Tibial artery (tissue), 4 donors: ENCODE results near the gene SSU72.

ENCODE experiments used
- DNase-seq, 2 donors: peaks; one replicate each; pipeline ENCODE4 v3.0.0-alpha.2; 2019
- H3K27ac ChIP-seq, 2 donors: fragments of 200-600 bp; sonication (generic) in 1 of 2; 1 replicate in 1 of 2; 2 replicates in 1 of 2; pipeline ENCODE4 v1.5.1; 2018 to 2019; ENCODE audit warnings: mild to moderate bottlenecking in 1 of 2
- H3K27me3 ChIP-seq, 2 donors: fragments of 200-600 bp; sonication (generic) in 1 of 2; one replicate each; pipeline versions ENCODE4 v1.5.1 to v1.6.0; 2016 to 2019
- H3K36me3 ChIP-seq, 3 donors: fragments of 200-600 bp; sonication (generic) in 2 of 3; one replicate each; pipeline ENCODE4 v1.5.1; 2016 to 2019; ENCODE audit warnings: mild to moderate bottlenecking in 2 of 3
- H3K4me1 ChIP-seq, 4 donors: fragments of 200-600 bp; sonication (generic) in 2 of 4; 1 replicate in 3 of 4; 2 replicates in 1 of 4; pipeline ENCODE4 v1.5.1; 2016 to 2019
- H3K4me3 ChIP-seq, 2 donors: fragments of 200-600 bp; sonication (generic) in 1 of 2; 1 replicate in 1 of 2; 2 replicates in 1 of 2; pipeline ENCODE4 v1.5.1; 2018 to 2019; ENCODE audit warnings: mild to moderate bottlenecking in 2 of 2
- H3K9me3 ChIP-seq, 3 donors: fragments of 200-600 bp; sonication (generic) in 1 of 3; one replicate each; pipeline ENCODE4 v1.5.1; 2016 to 2019
- intact Hi-C: fragments of 100-400 bp; cut with DNase I; formaldehyde crosslinking; loops from one replicate; pipeline ENCODE4 v1.15.0; 2023; ENCODE audit warnings: low total_unique reads
- TF ChIP-seq, protein P1 (sequence below), 2 experiments: fragments of 200-600 bp in 1 of 2; fragments of 450-650 bp in 1 of 2; IDR thresholded peaks; one replicate each; pipeline ENCODE4 v1.5.1; 2017 to 2019; ENCODE audit warnings: antibody characterized with exemption in 2 of 2, mild to moderate bottlenecking in 1 of 2, moderate library complexity in 1 of 2

Gene SSU72

DNA sequence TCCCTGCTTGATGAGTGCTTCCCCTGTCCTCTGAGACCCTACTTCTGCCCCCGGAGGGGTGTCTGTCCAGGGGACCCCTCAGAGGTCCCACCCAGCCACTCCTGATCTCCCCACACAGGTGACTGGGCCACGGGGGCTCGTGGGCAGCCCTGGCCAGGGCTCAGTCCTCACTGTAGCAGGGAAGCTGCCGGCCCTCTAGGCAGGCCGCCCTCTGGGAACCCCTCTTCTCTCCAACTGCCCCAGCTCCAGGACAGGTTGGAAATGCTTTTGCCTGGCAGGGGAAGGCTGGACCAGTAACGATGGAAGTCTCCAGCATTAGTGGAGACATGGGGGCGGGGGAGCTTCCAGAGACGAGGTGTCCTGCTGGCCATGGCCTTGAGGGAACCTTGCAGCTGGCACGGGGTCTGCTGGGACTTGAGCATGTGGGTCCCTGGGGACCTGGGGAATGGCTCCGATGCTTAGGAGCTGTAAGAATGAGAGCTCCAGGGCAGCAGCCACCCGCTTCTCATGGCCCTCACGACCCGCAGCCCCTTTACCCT, 28.4 kb upstream of the SSU72 start:
- DNase-seq, result peak in 1 of 2 donors; percentile 61
- Histone ChIP-seq H3K4me1 (peaks cover 0 to 16% (median 14%) of the 10 kb centered on the region in 4 donors), H3K27ac (no peak overlapping the region), H3K27me3 (peaks cover 0 to 70% of the 10 kb centered on the region in 2 donors), H3K4me3 (no peak overlapping the region), H3K36me3 (no peaks in the 10 kb centered on the region), H3K9me3 (no peaks in the 10 kb centered on the region)
- TF ChIP-seq, protein P1, sequence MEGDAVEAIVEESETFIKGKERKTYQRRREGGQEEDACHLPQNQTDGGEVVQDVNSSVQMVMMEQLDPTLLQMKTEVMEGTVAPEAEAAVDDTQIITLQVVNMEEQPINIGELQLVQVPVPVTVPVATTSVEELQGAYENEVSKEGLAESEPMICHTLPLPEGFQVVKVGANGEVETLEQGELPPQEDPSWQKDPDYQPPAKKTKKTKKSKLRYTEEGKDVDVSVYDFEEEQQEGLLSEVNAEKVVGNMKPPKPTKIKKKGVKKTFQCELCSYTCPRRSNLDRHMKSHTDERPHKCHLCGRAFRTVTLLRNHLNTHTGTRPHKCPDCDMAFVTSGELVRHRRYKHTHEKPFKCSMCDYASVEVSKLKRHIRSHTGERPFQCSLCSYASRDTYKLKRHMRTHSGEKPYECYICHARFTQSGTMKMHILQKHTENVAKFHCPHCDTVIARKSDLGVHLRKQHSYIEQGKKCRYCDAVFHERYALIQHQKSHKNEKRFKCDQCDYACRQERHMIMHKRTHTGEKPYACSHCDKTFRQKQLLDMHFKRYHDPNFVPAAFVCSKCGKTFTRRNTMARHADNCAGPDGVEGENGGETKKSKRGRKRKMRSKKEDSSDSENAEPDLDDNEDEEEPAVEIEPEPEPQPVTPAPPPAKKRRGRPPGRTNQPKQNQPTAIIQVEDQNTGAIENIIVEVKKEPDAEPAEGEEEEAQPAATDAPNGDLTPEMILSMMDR (IDR thresholded peaks at IDR 0.05), result no peak
- intact Hi-C loops, result no loop called here

DNA sequence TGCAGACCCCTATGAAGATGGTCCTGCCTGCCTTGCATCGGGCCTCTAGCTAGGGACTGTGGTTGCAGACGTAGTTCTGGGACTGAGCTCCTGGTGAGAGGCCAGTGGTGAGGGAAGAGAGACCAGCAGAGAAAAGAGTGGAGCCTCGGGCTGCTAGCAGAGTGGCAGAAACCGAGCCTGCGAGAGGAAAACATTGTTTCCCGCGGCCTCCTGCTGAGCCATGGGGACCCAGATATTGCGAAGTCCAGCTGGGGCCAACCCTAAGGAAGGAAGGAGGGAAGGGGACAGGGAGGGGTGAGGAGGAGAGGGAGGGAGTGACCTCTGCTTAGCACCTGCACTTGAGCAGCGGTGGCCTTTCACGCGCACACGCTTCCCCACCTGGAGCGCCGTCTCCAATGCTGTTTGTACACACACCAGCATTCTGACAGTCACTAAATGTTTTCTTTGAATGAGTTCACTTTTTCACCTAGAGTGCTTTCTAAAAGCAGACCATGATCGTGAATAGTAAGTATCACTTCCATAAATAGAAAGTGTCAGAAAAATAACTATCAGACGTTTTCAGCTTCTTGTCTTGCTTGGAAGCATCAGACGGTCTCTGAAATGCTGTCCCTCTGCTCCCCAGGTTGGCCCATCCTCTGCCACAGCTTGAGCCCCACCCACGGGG, 27.8 kb upstream of the SSU72 start:
- Histone ChIP-seq H3K4me1 (peaks cover 0 to 22% (median 14%) of the 10 kb centered on the region in 4 donors), H3K27me3 (peaks cover 0 to 76% of the 10 kb centered on the region in 2 donors), H3K27ac (no peak overlapping the region), H3K9me3 (no peaks in the 10 kb centered on the region), H3K4me3 (no peak overlapping the region), H3K36me3 (no peaks in the 10 kb centered on the region)
- TF ChIP-seq, protein P1 (IDR thresholded peaks at IDR 0.05), result no peak
- DNase-seq, result no peak
- intact Hi-C loops, result no loop called here

DNA sequence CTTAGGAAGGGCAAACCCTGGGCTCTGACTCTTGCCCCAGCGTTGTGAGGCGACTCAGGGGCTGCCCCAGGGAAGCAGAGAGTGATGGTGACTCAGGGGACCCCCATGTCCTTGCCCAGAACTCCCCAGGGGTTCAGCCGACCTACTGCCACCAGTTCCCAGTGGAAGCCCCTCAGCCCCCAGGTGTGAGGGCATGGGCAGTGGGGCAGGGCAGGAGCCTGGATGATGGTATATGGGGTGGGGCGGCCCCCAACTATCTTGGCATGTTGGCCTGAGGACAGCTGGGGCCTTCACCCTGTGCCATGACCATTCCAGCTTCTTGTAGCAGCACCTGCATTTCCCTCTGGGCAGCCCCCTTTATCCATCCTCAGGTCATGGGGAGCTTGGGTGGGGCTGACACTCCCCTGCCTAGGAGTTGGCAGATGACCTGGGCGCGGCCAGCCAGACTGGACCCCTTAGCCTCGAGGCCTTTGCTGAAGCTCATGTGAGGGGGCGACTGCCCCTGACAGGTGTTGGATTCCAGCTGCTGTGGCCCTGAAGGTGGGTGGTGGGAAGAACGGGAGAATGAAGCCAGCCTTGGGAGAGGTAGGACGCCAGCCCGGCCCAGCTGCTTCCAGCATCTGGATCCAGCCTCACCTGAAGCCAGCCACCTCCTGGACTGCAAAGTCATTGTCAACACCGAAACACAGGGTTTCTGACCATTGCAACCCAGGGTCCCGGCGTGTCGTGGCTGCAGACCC, 27.1 kb upstream of the SSU72 start:
- H3K4me1 ChIP-seq, result peaks cover 0 to 27% (median 14%) of the 10 kb centered on the region in 4 donors
- intact Hi-C loops, result no loop called here
- no peak overlapping the region for H3K4me3 ChIP-seq
- DNase-seq, result no peak
- no peaks in the 10 kb centered on the region for H3K36me3 ChIP-seq
- TF ChIP-seq, protein P1 (IDR thresholded peaks at IDR 0.05), result no peak
- no peaks in the 10 kb centered on the region for H3K9me3 ChIP-seq
- H3K27ac ChIP-seq, result no peak overlapping the region
- peaks cover 0 to 82% of the 10 kb centered on the region in 2 donors for H3K27me3 ChIP-seq

DNA sequence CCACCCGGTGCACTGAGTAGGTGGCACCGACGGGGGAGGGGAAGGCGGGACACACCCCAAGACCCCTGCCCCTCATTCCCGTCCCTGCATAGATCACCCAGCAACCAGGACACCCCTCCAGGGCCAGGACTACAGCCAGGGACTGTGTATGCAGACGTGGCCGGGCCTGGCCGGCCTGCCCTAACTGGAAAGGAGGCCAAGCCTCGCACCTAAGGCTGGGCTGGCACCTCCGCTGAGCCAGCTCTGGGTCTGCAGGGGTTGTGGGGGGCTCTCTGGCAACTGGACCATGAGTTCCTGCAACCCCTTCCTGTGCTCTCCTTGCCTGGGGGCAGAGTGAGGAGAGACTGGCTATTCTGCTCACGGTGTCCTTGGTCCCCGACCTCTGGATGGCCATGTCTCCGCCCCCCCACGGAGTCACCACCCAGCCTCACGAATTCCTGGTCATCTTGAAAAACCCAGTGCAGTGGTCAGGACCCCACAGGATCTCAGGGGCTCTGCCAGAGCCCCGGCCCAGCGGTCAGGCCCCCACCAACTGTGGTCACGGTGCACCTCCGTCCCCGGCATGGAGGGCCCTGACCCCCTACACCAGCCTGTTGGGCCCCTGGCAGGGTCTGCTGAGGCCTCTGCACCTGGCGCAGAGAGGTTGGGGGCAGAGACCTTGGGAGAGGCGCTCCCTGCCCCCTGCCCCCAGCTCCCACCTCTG, 26.3 kb upstream of the SSU72 start:
- peak in 1 of 2 donors; percentile 62 for DNase-seq
- H3K27ac ChIP-seq, result no peak overlapping the region
- intact Hi-C loops, result no loop called here
- no peak overlapping the region for H3K4me3 ChIP-seq
- TF ChIP-seq, protein P1 (IDR thresholded peaks at IDR 0.05), result no peak
- no peaks in the 10 kb centered on the region for H3K9me3 ChIP-seq
- H3K4me1 ChIP-seq, result peaks cover 0 to 27% (median 14%) of the 10 kb centered on the region in 4 donors
- H3K27me3 ChIP-seq, result peaks cover 0 to 83% of the 10 kb centered on the region in 2 donors
- no peaks in the 10 kb centered on the region for H3K36me3 ChIP-seq
